Activated CD8-positive, alpha-beta memory T cell treated with anti-CD3 and anti-CD28 coated beads for 4 hours (primary cell): Measurements from ENCODE around the gene SP6.
A peak's percentile ranks its signal among the peaks of the same experiment; 100 is the strongest.

Source experiments
- DNase-seq, 2 donors: peaks; one replicate each; pipeline ENCODE4 v3.0.0-alpha.2; 2020; ENCODE audit warnings: low read depth in 2 of 2

SP6 gene

GRCh38 chr17:47850692-47851573 lies at the start of gene SP6:
SP6 (minus strand) TSS chr17:47851163; CDS start chr17:47848429, 2,734 bp downstream.
- peak; percentile 43 to 49 for DNase-seq

GRCh38 chr17:47899643-47900042 lies 48.7 kb upstream of the SP6 start:
- DNase-seq: no peak

- no peak for DNase-seq
These were observed 47.3 kb upstream of the SP6 start for GRCh38 chr17:47898241-47898640.

GRCh38 chr17:47897561-47897960 lies 46.6 kb upstream of the SP6 start:
- no peak for DNase-seq

GRCh38 chr17:47896672-47897490 lies 45.9 kb upstream of the SP6 start:
- DNase-seq: no peak

GRCh38 chr17:47895856-47896671 lies 45.1 kb upstream of the SP6 start, which contains the start of gene SP2:
SP2 (plus strand) TSS chr17:47896236; CDS start chr17:47896287, 51 bp downstream.
- peak; percentile 98 to 99 for DNase-seq

- DNase-seq: no peak
These were observed 44.4 kb upstream of the SP6 start for GRCh38 chr17:47895347-47895855.

GRCh38 chr17:47894498-47895346 lies 43.8 kb upstream of the SP6 start:
- DNase-seq: no peak

- no peak for DNase-seq
These were observed 40.7 kb upstream of the SP6 start for GRCh38 chr17:47891545-47892088.

GRCh38 chr17:47889734-47890529 lies 39.0 kb upstream of the SP6 start:
- peak; percentile 83 to 84 for DNase-seq

GRCh38 chr17:47888293-47888692 lies 37.3 kb upstream of the SP6 start:
- no peak for DNase-seq

- DNase-seq: no peak
These were observed 34.2 kb upstream of the SP6 start for GRCh38 chr17:47884905-47885730.

- no peak for DNase-seq
These were observed 33.4 kb upstream of the SP6 start for GRCh38 chr17:47884427-47884740.

GRCh38 chr17:47883589-47884426 lies 32.8 kb upstream of the SP6 start:
- DNase-seq: no peak

GRCh38 chr17:47882695-47883588 lies 32.0 kb upstream of the SP6 start:
- no peak for DNase-seq

GRCh38 chr17:47882247-47882646 lies 31.3 kb upstream of the SP6 start:
- no peak for DNase-seq
